Measurements from ENCODE around the gene SKI.

Gene SKI

GRCh38 chr1:2208309-2209239, 19.5 kb upstream of the SKI start:
- TF ChIP-seq CTCF (IDR thresholded peaks at IDR 0.05) = peak in 1 of 2 experiments; percentile 28
- intact Hi-C loops (cut with DNase I; ENCODE audit: low total_unique reads) = loop anchor here (10.0 kb wide), 1 partner anchor 106 kb away; no protein-coding TSS in a partner anchor
- Histone ChIP-seq H3K9me3 (no peaks in the 10 kb centered on the region), H3K36me3 (no peaks in the 10 kb centered on the region), H3K27ac (peak overlapping the region; percentile 95 to 97), H3K4me1 (peaks cover 19 to 85% (median 82%) of the 10 kb centered on the region in 4 donors), H3K27me3 (no peaks in the 10 kb centered on the region), H3K4me3 (peak overlapping the region; percentile 12 to 17)
- peak; percentile 94 to 97 for DNase-seq

- Histone ChIP-seq H3K27me3 (no peaks in the 10 kb centered on the region), H3K4me1 (peaks cover 23 to 86% (median 83%) of the 10 kb centered on the region in 4 donors), H3K27ac (peak overlapping the region; percentile 95 to 97), H3K4me3 (no peak overlapping the region), H3K9me3 (no peaks in the 10 kb centered on the region), H3K36me3 (no peaks in the 10 kb centered on the region)
- DNase-seq = peak in 1 of 2 donors; percentile 72
- intact Hi-C loops (cut with DNase I; ENCODE audit: low total_unique reads) = loop anchor here (10.0 kb wide), 1 partner anchor 105 kb away; no protein-coding TSS in a partner anchor
- no peak for TF ChIP-seq CTCF (IDR thresholded peaks at IDR 0.05)
Measured at GRCh38 chr1:2209400-2210083, 18.6 kb upstream of the SKI start.

- no peaks in the 10 kb centered on the region for H3K36me3 ChIP-seq
- no peaks in the 10 kb centered on the region for H3K9me3 ChIP-seq
- H3K27ac ChIP-seq = peak overlapping the region; percentile 95 to 97
- H3K27me3 ChIP-seq = no peaks in the 10 kb centered on the region
- peaks cover 28 to 92% (median 89%) of the 10 kb centered on the region in 4 donors for H3K4me1 ChIP-seq
- peak in 1 of 2 donors; percentile 69 for DNase-seq
- H3K4me3 ChIP-seq = no peak overlapping the region
- TF ChIP-seq CTCF (IDR thresholded peaks at IDR 0.05) = no peak
- intact Hi-C loops (cut with DNase I; ENCODE audit: low total_unique reads) = no loop called here
Measured at GRCh38 chr1:2210084-2210653, 17.9 kb upstream of the SKI start.

GRCh38 chr1:2210786-2211185, 17.3 kb upstream of the SKI start:
- intact Hi-C loops (cut with DNase I; ENCODE audit: low total_unique reads) = no loop called here
- H3K36me3 ChIP-seq = no peaks in the 10 kb centered on the region
- TF ChIP-seq CTCF (IDR thresholded peaks at IDR 0.05) = no peak
- H3K4me1 ChIP-seq = peaks cover 25 to 90% (median 85%) of the 10 kb centered on the region in 4 donors
- H3K27me3 ChIP-seq = no peaks in the 10 kb centered on the region
- no peak overlapping the region for H3K4me3 ChIP-seq
- peak overlapping the region; percentile 95 to 97 for H3K27ac ChIP-seq
- H3K9me3 ChIP-seq = no peaks in the 10 kb centered on the region
- DNase-seq = peak in 1 of 2 donors; percentile 70

- peak overlapping the region; percentile 91 to 100 for H3K27ac ChIP-seq
- H3K9me3 ChIP-seq = no peaks in the 10 kb centered on the region
- intact Hi-C loops (cut with DNase I; ENCODE audit: low total_unique reads) = no loop called here
- H3K27me3 ChIP-seq = no peaks in the 10 kb centered on the region
- H3K4me1 ChIP-seq = peaks cover 24 to 75% (median 71%) of the 10 kb centered on the region in 4 donors
- no peak for TF ChIP-seq CTCF (IDR thresholded peaks at IDR 0.05)
- peak overlapping the region; percentile 33 to 51 for H3K4me3 ChIP-seq
- DNase-seq = no peak
- H3K36me3 ChIP-seq = no peaks in the 10 kb centered on the region
Measured at GRCh38 chr1:2212274-2212531, 15.9 kb upstream of the SKI start.

Data from tibial artery (tissue), 4 donors.